K562 (cell line): ENCODE results near the gene RETN. TPM values are rescaled to one million over a fixed set of nuclear protein-coding genes. Genes with fewer than 3 reads are reported as not detected.

Experiments used
- CREB5 ChIP-seq: fragments of 250-450 bp; sonication (Bioruptor Pico); IDR thresholded peaks from 2 replicates; pipeline ENCODE4 v1.5.0; 2020; ENCODE audit warnings: mild to moderate bottlenecking
- CREM ChIP-seq: IDR thresholded peaks from 2 replicates; pipeline ENCODE4 v1.6.1; 2014; ENCODE audit warnings: antibody characterized with exemption, low read depth
- CSDE1 ChIP-seq, 2 experiments: fragments of 450-650 bp; IDR thresholded peaks; 2 replicates each; pipeline ENCODE4 v1.6.1; 2016; ENCODE audit warnings: mild to moderate bottlenecking in 1 of 2
- CTCF ChIP-seq, 3 experiments: IDR thresholded peaks in 2 of 3; conservative IDR thresholded peaks in 1 of 3; 2 replicates each; pipeline ENCODE4 v1.5.1; 2011 to 2012; ENCODE audit warnings: low read length in 3 of 3, mild to moderate bottlenecking in 3 of 3, control low read depth in 2 of 3, improper control_type of control experiment in 1 of 3, inconsistent platforms in 1 of 3, low read depth in 1 of 3, mixed read lengths in 1 of 3, moderate library complexity in 1 of 3; ENCODE audit not compliant: insufficient read depth in 2 of 3
- DEAF1 ChIP-seq: fragments of 450-650 bp; formaldehyde crosslinking; IDR thresholded peaks from 2 replicates; pipeline ENCODE4 v1.4.0; 2020; ENCODE audit warnings: mild to moderate bottlenecking, moderate library complexity
- FOXP1 ChIP-seq: sonication (generic); formaldehyde crosslinking; IDR thresholded peaks from 2 replicates; pipeline ENCODE4 v1.8.0; 2022; ENCODE audit warnings: mild to moderate bottlenecking, missing genetic modification reagents
- GABPB1 ChIP-seq: sonication (generic); formaldehyde crosslinking; IDR thresholded peaks from 2 replicates; pipeline ENCODE4 v1.8.0; 2022; ENCODE audit warnings: mild to moderate bottlenecking, missing genetic modification reagents
- HNRNPLL ChIP-seq: fragments of 200-400 bp; formaldehyde crosslinking; IDR thresholded peaks from 2 replicates; pipeline ENCODE4 v1.6.1; 2017; ENCODE audit warnings: low read length, low read depth, mild to moderate bottlenecking; ENCODE audit not compliant: poor library complexity, severe bottlenecking
- ILK ChIP-seq: fragments of 450-650 bp; IDR thresholded peaks from 2 replicates; pipeline ENCODE4 v1.6.1; 2016; ENCODE audit warnings: missing genetic modification characterization, low read depth, mild to moderate bottlenecking, missing compliant biosample characterization, moderate library complexity, borderline replicate concordance
- KLF13 ChIP-seq: fragments of 450-650 bp; IDR thresholded peaks from 2 replicates; pipeline ENCODE4 v1.6.1; 2016; ENCODE audit warnings: missing genetic modification characterization, low read depth, mild to moderate bottlenecking, missing compliant biosample characterization, moderate library complexity, borderline replicate concordance
- LEF1 ChIP-seq: fragments of 450-650 bp; IDR thresholded peaks from 2 replicates; pipeline ENCODE4 v1.6.1; 2016; ENCODE audit warnings: mild to moderate bottlenecking
- MAFK ChIP-seq: IDR thresholded peaks from 2 replicates; pipeline ENCODE4 v1.6.1; 2011; ENCODE audit warnings: low read length, improper control_type of control experiment
- MAZ ChIP-seq, 2 experiments: fragments of 450-650 bp in 1 of 2; sonication (generic) in 1 of 2; formaldehyde crosslinking; IDR thresholded peaks in 1 of 2; conservative IDR thresholded peaks in 1 of 2; 2 replicates each; pipeline versions ENCODE4 v1.4.0 to v1.5.0; 2020; ENCODE audit warnings: mild to moderate bottlenecking in 1 of 2, missing genetic modification reagents in 1 of 2
- MTA3 ChIP-seq: fragments of 450-650 bp; formaldehyde crosslinking; IDR thresholded peaks from 2 replicates; pipeline ENCODE4 v1.6.1; 2017; ENCODE audit warnings: mild to moderate bottlenecking, borderline replicate concordance
- MYNN ChIP-seq, 2 experiments: sonication (generic); formaldehyde crosslinking in 1 of 2; IDR thresholded peaks; 2 replicates each; pipeline versions ENCODE4 v1.5.0 to v1.6.1; 2016 to 2020; ENCODE audit warnings: antibody characterized with exemption in 1 of 2, missing genetic modification reagents in 1 of 2
- NR3C1 ChIP-seq: sonication (generic); formaldehyde crosslinking; IDR thresholded peaks from 2 replicates; pipeline ENCODE4 v1.8.1; 2022; ENCODE audit warnings: missing genetic modification reagents
- NR4A1 ChIP-seq, 2 experiments: fragments of 250-450 bp in 1 of 2; fragments of 450-650 bp in 1 of 2; sonication (Bioruptor Pico) in 1 of 2; IDR thresholded peaks; 2 replicates each; pipeline versions ENCODE4 v1.4.0 to v1.6.1; 2016 to 2020; ENCODE audit warnings: mild to moderate bottlenecking in 2 of 2, missing compliant biosample characterization in 1 of 2, missing genetic modification characterization in 1 of 2, moderate library complexity in 1 of 2
- NRF1 ChIP-seq, 2 experiments: fragments of 450-650 bp; IDR thresholded peaks in 1 of 2; conservative IDR thresholded peaks in 1 of 2; 2 replicates each; pipeline ENCODE4 v1.6.1; 2014; ENCODE audit warnings: mild to moderate bottlenecking in 2 of 2
- PHF20 ChIP-seq: fragments of 450-650 bp; IDR thresholded peaks from 2 replicates; pipeline ENCODE4 v1.6.1; 2018; ENCODE audit not compliant: partially characterized antibody
- POLR2A ChIP-seq: fragments of 450-650 bp; conservative IDR thresholded peaks from 2 replicates; pipeline ENCODE4 v1.6.1; 2016
- RBFOX2 ChIP-seq: fragments of 200-400 bp; formaldehyde crosslinking; IDR thresholded peaks from 2 replicates; pipeline ENCODE4 v1.6.1; 2017; ENCODE audit warnings: low read depth, mild to moderate bottlenecking, low read length, moderate library complexity
- RHOXF2B ChIP-seq: fragments of 250-450 bp; sonication (Bioruptor Pico); conservative IDR thresholded peaks from 2 replicates; pipeline ENCODE4 v1.5.1; 2021
- SNAPC5 ChIP-seq: fragments of 250-450 bp; sonication (Bioruptor Pico); IDR thresholded peaks from 2 replicates; pipeline ENCODE4 v1.8.0; 2021; ENCODE audit warnings: moderate library complexity, mild to moderate bottlenecking, inconsistent platforms
- ZNF324 ChIP-seq: fragments of 250-450 bp; sonication (Bioruptor Pico); IDR thresholded peaks from 2 replicates; pipeline ENCODE4 v1.4.0; 2020; ENCODE audit warnings: mild to moderate bottlenecking
- polyA plus RNA-seq, 8 experiments: library from polyadenylated mRNA; depleted of rRNA in 4 of 8; stranded (reverse) in 5 of 8; unstranded in 3 of 8; fragments of >200 nt; fragmentation: Nextera tagmentation in 2 of 8; fragmentation: Illumina TruSeq in 1 of 8; extraction: Ambion mirVana in 2 of 8; extraction: Trizol in 1 of 8; gene quantifications; 2 replicates each; pipeline versions ENCODE4 v1.2.1 to v1.2.3, GENCODE V29; 2011 to 2014; ENCODE audit warnings: inconsistent platforms in 1 of 8, missing spikeins in 1 of 8
- total RNA-seq, 7 experiments: library from RNA; depleted of rRNA in 6 of 7; stranded (reverse); fragments of >200 nt in 6 of 7; fragmentation: Illumina TruSeq in 2 of 7; extraction: Trizol in 2 of 7; gene quantifications; 2 replicates each; pipeline versions ENCODE4 v1.2.1 to v1.2.3, GENCODE V29; 2011 to 2021; ENCODE audit warnings: low replicate concordance in 1 of 7

RETN gene
- total and polyA plus RNA-seq, 9 of the 15 experiments (the other 6 are each of a cell fraction or from before 2014, with no cell fraction given): not detected

GRCh38 chr19:7680606-7681339 is 11.9 kb downstream of the RETN start, which contains the start of gene TRAPPC5 (continued):
- TF ChIP-seq KLF13 (tag): peak; percentile 95; the same call in 1 of the 2 replicates
- 0 out of 2 replicates have a peak, but pooled peaks have one; percentile 48 for TF ChIP-seq NR3C1 (CRISPR knock-in tag)
- TF ChIP-seq GABPB1 (CRISPR knock-in tag): 0 out of 2 replicates have a peak, but pooled peaks have one; percentile 1
- TF ChIP-seq DEAF1 (CRISPR knock-in tag): peak; percentile 79
- TF ChIP-seq SNAPC5 (CRISPR knock-in tag): no peak
- TF ChIP-seq LEF1: no peak
- peak; percentile 80; the same call in 1 of the 2 replicates for TF ChIP-seq MTA3
- no peak for TF ChIP-seq ILK
- TF ChIP-seq POLR2A: peak; percentile 58; the same call in 1 of the 2 replicates
- peak; percentile 84 to 94 (median 92) for TF ChIP-seq CTCF (IDR thresholded peaks at IDR 0.05 in 2 of 3, conservative IDR thresholded peaks at IDR 0.05 in 1 of 3; ENCODE audit: insufficient read depth in 2 of 3, low read depth in 1 of 3, low read length in 3 of 3)
- TF ChIP-seq CREB5: no peak
- peak; percentile 80 for TF ChIP-seq FOXP1 (CRISPR knock-in tag)
- TF ChIP-seq MAZ (CRISPR knock-in tag; conservative IDR thresholded peaks at IDR 0.05 in 1 of 2, IDR thresholded peaks at IDR 0.05 in 1 of 2): peak; percentile 52 to 79
- no peak for TF ChIP-seq ZNF324 (CRISPR knock-in tag)
- no peak for TF ChIP-seq MAFK
- no peak for TF ChIP-seq MYNN (IDR thresholded peaks at IDR 0.05)
- TF ChIP-seq MYNN (CRISPR knock-in tag; IDR thresholded peaks at IDR 0.05): no peak
- no peak for TF ChIP-seq RHOXF2B (CRISPR knock-in tag)
- peak; percentile 96 for TF ChIP-seq NRF1 (conservative IDR thresholded peaks at IDR 0.05 in 1 of 2, IDR thresholded peaks at IDR 0.05 in 1 of 2)
- peak; percentile 65 for TF ChIP-seq RBFOX2
- TF ChIP-seq PHF20: peak; percentile 46
- peak; percentile 56; the same call in 1 of the 2 replicates for TF ChIP-seq CREM
- TF ChIP-seq HNRNPLL: peak; percentile 57
- TF ChIP-seq NR4A1 (CRISPR knock-in tag; IDR thresholded peaks at IDR 0.05): 0 out of 2 replicates have a peak, but pooled peaks have one; percentile 58
- TF ChIP-seq NR4A1 (tag; IDR thresholded peaks at IDR 0.05): no peak
- no peak for TF ChIP-seq CSDE1 (IDR thresholded peaks at IDR 0.05)
